Ovary (tissue), 3 donors: ENCODE measurements around the gene DIAPH3.

Experiments
- CTCF ChIP-seq, 3 donors: fragments of 450-650 bp in 2 of 3; fragments of 200-600 bp in 1 of 3; IDR thresholded peaks; one replicate each; pipeline versions ENCODE4 v1.5.1 to v1.8.0; 2016 to 2022; ENCODE audit warnings: antibody characterized with exemption in 3 of 3, mild to moderate bottlenecking in 1 of 3
- EP300 ChIP-seq: sonication (generic); formaldehyde crosslinking; IDR thresholded peaks from one replicate; pipeline ENCODE4 v1.6.1; 2017; ENCODE audit warnings: antibody characterized with exemption
- POLR2A ChIP-seq: fragments of 450-650 bp; IDR thresholded peaks from one replicate; pipeline ENCODE4 v1.6.1; 2017; ENCODE audit warnings: antibody characterized with exemption, mild to moderate bottlenecking, moderate library complexity
- donor health status: DM: no; HTN: no; CAD: no.

GRCh38 chr13:59621773-59622172, 542.0 kb downstream of the DIAPH3 start:
- TF ChIP-seq CTCF (IDR thresholded peaks at IDR 0.05) (no peak), POLR2A (no peak), EP300 (no peak)
